ENCODE results near the gene SSTR5. TPM values are rescaled to one million over a fixed set of nuclear protein-coding genes. Genes with fewer than 3 reads are reported as not detected.

SSTR5 gene
- total RNA-seq, 1 experiment from 2014 or later = not detected

DNA sequence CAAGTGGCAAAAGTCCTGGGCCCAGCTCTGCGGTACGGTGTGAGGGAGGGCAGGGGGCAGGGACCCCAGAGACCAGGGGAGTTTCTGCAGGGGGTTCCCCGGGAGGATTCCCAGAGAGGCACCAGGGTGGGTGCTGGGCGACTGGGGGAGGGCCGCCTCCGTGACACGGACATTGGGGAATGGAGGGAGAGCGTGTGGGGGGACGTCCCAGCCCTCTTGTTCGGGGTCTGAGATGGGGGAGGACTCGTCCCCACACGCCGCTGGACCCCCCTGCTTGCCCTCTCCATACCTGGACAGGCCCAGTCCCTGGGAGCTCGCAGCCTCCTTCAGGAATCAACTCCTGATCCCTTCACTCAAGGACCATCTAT lies 49.8 kb downstream of the SSTR5 start:
- DNase-seq (ENCODE audit: low read depth) = no peak

DNA sequence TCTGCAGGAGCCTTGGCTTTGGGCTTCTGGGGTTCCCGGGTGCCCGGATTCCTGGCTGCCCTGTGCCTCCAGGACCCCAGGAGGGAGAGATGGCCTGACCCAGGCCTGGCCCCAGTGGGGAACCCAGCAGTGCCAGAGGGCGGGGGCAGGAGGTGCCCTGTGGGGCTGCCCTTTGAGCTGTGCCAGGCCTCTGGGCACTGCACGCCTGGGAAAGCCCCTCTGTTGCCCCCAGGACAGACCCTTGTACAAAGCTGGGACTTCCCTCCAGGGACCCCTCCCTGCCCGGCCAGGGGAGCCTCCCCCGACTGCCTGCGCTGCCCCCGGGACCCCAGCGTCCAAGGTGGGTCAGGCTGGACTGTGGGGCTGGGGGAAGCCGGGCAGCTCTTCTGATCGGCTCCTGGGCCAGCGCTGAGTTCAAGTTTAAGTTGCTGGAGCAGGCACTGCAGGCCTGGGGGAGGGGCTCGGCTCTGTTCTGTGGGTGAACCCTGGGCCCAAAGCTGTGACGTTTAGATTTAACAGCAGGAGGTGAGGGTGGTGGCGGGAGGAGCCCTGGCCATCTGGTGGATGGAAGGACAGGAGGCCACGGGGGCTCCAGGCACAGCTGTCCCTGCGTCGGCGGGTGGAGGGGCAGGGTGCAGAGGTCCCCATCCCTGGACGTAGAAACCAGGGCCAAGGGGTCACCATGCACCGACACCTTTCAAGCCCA lies 51.1 kb downstream of the SSTR5 start:
- DNase-seq (ENCODE audit: low read depth) = no peak

DNA sequence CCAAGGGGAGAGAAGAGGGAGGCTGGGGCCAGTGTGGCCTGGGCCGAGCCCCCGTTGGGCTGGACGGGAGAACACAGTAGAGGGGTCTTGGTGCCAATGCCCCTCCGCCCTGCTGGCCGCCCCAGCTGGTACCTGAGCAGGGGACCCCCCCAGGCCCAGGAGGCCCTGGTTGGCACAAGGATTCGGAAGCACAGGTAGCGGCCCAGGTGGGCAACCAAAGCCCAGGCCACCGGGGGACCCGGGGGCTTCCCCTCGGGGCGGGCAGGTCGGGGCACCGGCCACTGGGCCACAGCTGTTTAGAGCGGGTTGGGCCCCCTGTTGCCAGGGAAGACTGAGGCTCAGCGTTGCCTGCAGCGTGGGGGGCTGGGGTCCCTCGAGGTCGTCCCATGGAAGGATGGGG lies 51.7 kb downstream of the SSTR5 start:
- DNase-seq (ENCODE audit: low read depth) = no peak

DNA sequence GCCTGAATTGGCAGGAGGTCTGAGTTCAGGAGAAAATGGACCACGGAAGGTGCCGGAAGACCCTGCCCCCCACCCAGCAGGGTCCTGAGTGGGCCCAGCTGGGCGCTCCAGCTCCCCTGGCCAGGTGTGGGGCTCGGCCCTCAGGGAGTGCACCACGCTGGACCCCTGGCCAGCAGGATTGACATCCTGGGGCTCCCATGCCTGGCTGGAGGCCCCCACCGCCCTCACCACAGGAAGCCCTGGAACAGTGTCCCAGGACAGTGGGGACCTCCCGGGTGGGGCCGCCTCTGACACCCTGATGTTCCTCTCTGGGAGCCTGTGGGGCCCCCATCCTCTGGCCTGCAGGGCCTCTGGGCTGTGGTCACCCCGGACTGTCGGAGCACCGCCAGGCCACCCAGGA lies 52.2 kb downstream of the SSTR5 start:
- DNase-seq (ENCODE audit: low read depth) = no peak

DNA sequence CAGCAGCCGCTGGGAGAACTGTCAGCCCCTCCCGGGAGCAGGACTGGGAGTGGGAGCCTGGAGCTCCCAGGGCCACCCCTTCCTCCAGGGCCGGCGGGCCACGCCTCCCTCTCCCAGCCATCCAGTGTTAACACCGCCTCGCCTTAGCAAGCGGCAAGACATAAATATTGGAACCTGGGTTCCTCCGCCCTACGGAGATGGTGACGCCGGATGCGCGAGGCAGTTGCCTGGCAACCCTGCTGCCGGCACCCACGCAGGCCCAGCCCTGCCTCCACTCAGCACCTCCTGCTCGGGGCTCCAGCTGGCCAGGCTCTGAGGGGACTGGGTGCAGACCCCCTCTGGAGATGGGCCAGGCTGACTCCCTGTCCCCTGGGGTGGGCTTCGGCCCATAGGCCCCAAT lies 52.9 kb downstream of the SSTR5 start:
- DNase-seq (ENCODE audit: low read depth) = no peak

DNA sequence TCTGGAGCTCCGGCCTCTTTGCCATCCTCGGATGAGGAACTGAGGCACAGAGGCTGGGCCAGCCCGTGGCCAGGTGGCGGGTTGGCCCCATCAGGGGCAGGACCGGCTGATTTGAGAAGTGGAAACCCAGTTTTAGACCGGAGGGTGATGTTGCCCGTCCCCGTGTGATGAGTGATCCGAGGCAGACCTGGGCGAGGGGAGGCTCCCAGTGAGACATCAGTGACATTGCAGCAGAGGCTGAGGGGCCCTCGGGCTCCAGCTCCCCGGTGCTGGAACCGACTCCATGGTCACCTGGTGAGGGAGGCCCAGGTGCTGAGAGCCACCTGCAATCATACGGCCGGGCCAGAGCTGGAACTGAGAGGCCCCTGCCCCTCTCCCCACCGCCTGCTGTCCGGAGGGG lies 53.5 kb downstream of the SSTR5 start:
- DNase-seq (ENCODE audit: low read depth) = no peak

DNA sequence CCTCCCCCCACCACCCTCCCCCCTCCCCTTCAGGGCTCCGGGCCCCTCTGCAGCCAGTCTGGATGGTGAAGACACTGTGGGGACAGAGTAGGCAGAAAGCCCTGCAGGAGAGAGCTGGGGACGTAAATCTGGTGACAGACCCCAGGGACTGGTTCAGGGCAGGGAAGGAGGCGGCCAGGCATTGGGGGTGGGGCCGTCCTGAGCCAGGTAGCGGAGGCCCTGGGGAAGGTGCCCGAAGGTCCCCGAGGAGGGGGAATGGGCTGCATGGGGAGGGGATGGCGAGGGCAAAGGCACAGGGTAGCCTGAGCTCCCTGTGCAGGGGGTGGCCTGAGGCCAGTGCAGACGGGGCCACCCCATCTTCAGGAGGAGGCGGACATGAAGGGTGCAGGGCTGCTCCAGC lies 54.0 kb downstream of the SSTR5 start:
- DNase-seq (ENCODE audit: low read depth) = no peak

DNA sequence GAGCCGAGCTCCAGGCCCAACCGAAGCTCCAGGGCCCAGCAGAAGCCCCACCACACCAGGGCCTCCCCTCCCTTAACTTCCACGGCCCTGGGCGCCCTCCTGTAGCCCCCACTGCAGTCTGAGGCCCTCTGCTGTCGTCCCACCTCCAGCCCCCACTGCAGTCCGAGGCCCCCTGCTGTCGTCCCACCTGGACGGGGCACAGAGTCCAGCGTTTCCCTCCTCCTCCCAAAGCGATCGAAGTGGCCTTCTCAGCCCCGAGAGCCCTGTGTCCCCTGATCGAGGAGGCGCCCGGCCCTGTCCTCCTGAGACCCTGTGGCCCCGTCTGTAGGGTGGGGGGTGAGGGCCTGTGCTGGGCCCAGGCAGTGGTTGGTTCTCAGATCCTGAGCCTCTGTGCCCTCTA lies 54.6 kb downstream of the SSTR5 start:
- DNase-seq (ENCODE audit: low read depth) = no peak

DNA sequence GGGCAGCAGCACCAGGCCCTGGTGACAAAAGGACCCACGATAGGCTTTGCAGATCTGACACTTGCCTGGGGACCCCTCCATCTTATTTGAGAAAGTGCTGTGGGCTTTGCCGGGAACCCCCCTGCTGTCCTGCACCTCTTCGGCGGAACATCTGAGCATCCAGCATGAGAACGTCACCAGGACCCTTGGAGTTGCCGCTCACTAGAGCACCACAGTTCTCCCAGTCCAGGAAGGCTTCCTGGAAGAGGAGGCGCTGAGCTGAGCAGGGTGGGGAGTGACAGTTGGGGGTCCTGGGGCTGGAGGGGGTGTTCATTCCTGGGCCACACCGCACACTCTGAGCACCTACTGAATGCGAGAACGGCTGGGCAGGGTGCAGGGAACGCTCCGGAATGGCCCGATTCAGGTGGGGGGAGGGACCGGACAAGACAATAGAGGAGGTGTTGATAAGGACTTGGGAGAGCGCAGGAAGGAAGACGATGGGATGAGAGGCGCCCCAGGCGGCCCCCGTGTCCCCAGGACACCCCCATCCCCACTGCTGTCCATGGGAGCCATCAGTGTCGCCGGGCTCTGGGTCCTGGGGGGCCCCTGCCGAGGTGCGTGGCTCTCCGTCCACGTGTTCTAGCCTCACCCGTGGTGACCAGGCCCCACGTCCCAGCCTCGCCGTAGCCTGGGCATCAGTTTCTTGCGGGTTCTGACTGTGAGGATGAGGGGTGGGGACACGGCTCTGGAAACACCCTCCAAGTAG lies 55.6 kb downstream of the SSTR5 start:
- no peak for DNase-seq (ENCODE audit: low read depth)

DNA sequence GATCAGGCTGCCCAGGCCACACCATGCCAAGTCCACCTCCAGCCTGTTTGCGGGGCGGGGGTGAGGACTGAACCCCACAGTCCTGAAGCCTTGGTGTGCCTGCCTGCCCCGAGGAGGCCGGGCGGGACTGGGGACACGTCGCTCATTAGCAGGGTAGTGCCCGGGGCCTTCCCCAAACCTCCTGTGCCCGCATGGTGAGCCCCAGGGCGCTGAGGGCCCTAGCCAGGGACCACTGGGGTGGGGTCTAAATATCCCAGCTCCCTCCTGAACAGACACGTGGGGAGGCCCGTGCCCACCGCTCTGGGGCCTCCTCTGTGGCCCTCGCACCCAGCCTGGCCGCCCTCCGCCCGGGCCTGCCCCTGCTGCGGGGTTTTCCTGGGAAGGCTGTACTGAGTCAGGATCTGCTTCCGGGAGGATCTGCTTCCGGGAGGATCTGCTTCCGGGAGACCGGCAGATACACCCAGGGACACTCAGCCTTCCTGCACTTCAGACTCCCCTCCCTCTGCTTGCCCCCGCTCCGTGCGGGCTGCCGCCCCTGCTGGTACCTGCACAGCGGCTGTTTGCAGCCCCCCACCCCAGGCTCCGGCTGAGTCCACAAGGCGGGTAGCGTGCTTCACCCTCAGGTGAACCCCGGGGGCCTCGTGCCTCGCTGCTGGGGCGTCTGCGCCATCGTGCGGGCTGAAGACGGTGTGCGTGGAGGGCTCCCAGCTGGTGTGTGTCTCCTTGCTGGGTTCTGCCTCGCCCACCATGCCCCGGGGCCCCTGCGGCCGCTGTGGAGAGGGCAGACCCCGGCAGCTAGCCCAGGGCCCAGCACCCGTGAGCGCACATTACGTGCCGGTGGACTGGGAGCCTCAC lies 56.8 kb downstream of the SSTR5 start:
- no peak for DNase-seq (ENCODE audit: low read depth)

DNA sequence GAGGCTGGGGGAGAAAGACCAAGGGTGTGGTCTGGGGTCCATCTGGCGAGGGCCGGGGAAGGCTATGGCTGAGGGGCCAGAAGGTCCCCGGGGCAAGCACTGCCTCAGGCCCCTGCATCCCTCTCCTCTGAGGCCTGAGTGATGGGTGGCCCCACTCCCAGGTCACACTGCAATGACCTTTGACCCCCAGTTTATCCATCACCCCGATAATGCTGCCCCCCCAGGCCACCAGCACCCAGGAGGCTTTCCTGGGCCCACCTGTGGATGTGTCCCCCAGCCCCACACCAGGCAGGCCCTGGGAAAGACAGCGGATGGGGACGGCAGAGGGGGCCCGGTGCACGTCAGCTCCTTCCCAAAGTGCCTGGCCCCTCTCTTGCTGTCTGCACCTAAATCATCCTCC lies 57.8 kb downstream of the SSTR5 start:
- no peak for DNase-seq (ENCODE audit: low read depth)

Other genes with a start within 250 kb of the SSTR5 start
- 16.0 and 20.4 TPM in 2 replicates for gene LMF1, start 101.8 kb upstream of the SSTR5 start, total RNA-seq (2014; rRNA removed; shearing (Covaris generic))
- 0.10 TPM in 1 of 2 replicates, not detected in the other for gene SOX8, start 91.0 kb upstream of the SSTR5 start, total RNA-seq (2014; rRNA removed; shearing (Covaris generic))
- gene C1QTNF8, start 23.5 kb downstream of the SSTR5 start, total RNA-seq (2014; rRNA removed; shearing (Covaris generic)) = not detected in 2 replicates
- gene CACNA1H, start 80.4 kb downstream of the SSTR5 start, total RNA-seq (2014; rRNA removed; shearing (Covaris generic)) = not detected in 2 replicates
- gene TPSG1, start 152.5 kb downstream of the SSTR5 start, total RNA-seq (2014; rRNA removed; shearing (Covaris generic)) = 0.24 TPM in 1 of 2 replicates, not detected in the other
- not detected in 2 replicates for gene TPSB2, start 157.4 kb downstream of the SSTR5 start, total RNA-seq (2014; rRNA removed; shearing (Covaris generic))
- 0.39 and 0.72 TPM in 2 replicates for gene TPSAB1, start 168.0 kb downstream of the SSTR5 start, total RNA-seq (2014; rRNA removed; shearing (Covaris generic))
- not detected in 2 replicates for gene TPSD1, start 183.3 kb downstream of the SSTR5 start, total RNA-seq (2014; rRNA removed; shearing (Covaris generic))
- 50.4 and 53.6 TPM in 2 replicates for gene UBE2I, start 236.9 kb downstream of the SSTR5 start, total RNA-seq (2014; rRNA removed; shearing (Covaris generic))